CD4-positive, alpha-beta T cell treated with Interleukin-15 for 1 hour (primary cell): Measurements from ENCODE around the gene PANK4.
A peak's percentile ranks its signal among the peaks of the same experiment; 100 is the strongest.

ENCODE experiments used
- DNase-seq: peaks from one replicate; pipeline ENCODE4 v3.0.0-alpha.2; 2020

The PANK4 gene

DNA sequence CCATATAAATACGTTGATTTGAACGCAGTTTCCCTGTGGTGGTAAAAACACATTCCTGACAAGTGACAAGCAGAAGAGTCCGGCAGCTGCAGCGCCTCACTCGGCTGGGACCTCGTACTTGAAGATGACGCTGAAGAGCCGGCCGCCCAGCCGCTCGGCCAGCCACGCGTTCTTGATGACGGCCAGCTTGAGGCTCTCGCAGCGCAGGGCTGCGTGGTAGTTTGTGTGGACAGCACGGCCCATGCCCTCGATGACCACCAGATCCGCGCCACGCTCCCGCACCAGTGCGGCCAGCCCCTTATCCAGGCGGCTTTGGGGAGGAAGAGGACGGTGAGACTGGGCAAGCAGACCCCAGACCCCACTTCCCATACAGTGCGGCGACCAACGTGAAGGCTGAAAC lies 17.6 kb downstream of the PANK4 start:
- DNase-seq: no peak

DNA sequence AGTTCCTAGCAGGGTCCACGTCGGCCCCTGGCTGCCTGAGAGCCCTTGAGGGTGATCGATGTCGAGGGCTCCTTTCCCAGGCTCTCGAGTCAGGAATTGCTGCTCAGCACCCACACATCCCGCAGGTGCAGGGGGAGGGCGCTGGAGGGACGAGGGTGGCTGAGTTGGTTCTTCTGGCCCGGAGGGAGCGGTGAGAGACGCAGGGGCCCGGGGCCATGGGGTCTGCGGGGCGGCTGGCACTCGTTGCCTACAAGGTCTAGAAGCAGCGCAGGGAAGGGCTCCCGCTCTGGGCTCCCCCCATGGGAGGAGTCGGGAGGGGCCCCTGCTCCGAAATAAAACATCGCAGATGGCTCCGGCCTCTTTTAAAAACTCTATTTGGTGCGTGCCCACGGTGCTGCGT lies 18.2 kb downstream of the PANK4 start:
- DNase-seq: no peak

DNA sequence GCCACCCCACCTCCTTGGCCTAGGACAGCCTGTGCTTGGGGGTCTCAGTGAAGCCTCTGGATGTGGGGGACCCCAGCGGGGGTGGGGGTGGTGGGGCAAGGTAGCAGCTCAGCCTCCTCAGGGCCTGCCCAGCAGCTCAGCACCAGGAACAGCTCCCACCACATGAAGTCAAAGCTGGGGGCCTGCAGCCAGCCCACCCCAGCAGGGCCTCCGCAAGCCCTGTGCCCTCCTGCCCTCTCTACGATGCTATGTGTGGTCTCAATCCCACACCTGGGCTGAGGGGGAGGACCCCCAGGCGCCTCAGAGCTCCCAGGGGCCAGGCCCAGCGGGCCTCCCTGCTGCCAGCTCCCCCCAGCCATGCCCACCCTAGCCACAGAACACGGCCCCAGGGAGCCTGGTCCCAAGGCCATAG lies 18.6 kb downstream of the PANK4 start:
- no peak for DNase-seq

DNA sequence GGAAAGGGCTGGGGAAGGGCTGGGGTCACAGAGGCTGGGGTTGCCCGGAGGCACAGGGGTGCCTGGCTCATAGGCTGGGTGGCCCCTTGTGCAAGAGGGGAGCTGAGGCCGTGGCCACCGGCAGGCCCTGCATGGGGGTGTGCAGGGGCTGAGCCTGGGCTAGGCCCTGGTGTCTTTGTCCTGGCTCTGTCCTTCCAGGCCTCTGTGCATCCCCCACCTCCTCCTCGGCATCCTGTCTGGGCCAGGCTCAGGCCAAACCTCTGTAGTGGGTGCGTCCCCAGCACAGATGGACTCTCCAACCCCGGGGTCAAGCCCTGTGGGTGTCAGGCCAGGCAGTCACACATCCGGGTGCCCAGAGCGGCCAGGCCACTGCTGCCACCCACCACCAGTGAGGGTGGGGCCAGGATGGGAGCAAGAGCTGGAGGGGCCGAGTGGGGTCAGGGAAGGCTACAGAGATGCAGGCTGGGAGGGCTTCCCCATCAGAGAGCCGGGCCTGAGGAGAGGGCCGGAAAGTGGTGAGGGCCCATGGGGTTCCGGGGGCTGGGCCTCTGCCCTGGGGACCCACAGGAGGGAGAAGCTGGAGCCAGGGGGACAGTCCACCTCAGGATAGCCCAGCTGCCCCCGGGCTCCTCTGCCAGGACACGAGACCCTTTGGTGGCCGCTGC lies 19.4 kb downstream of the PANK4 start:
- no peak for DNase-seq

DNA sequence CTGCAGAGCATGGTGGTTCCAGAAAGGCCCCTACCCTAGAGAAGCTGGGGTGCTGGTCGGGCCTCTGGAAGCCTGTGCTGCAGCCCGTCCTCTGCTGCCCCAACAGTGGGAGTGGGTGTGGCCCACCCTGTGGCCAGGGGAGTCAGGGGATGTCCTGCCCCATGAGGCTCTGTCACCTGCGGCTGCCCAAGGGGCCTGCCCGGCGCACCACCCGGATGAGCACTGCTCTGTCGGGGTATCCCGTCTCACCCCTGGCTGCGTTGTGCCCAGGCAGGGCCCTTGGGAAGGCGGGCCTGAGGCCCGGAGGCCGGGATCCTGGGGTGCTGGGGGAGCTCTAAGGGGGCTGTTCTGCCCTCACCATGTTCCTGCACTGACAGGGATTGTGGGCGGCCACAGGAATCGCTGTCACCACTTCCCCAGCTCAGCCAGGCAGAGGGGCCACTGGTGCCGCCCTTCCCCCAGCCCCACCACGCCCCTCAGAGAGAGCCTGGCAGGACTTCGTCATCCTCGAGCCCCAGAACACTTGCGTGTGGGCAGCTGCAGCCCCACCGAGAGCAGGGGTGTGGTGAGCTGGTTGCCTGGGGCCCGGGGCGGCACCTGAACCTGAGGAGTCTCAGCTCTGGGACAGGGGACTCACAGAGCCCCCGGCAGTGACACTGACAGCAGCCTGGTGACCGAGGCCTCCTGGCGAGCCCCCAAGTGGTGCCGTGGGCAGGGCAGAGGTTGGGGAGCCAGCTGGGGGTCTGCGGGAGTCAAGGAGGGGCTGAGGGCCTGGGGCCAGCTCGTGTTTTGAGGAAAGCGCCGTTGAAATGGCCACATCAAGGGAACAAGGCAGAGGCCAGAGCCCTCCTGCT lies 20.2 kb downstream of the PANK4 start:
- no peak for DNase-seq

DNA sequence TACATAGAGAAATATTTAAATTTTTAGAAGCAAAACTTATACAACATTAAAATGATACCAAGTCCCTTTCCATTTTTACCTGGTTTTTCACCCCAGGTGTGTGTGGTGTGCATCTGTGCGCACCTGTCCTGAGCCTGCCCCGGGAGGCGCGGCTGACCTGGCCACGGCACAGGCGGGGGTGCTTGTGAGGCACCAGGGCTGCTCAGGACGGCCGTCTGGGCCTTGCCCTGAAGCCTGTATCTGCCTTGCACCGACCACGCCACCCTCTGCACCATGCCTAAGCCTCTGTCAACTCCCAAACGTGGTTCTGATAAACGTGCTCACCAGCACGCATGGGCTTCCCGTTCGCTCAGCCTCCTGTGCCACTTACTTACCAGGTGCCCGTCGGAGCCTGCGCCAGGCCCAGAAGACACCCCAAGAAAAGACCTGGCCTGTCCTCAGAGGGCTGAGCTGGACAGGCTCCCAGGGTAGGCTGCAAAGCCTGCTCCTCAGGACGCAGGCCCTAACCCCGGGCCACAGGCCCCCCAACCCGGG lies 20.9 kb downstream of the PANK4 start:
- DNase-seq: no peak

DNA sequence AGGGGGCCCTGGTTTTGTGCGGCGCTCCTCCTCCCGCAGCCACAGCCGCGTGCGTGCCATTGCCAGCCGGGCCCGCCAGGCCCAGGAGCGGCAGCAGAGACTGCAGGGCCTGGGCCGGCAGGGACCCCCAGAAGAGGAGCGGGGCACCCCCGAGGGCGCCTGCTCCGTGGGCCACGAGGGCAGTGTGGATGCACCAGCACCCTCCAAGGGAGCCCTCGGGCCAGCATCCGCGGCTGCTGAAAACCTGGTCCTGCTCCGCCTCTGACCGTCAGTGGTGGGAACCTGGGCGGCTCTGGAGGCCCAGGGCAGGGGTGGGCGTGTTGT lies 21.5 kb downstream of the PANK4 start:
- DNase-seq: no peak

DNA sequence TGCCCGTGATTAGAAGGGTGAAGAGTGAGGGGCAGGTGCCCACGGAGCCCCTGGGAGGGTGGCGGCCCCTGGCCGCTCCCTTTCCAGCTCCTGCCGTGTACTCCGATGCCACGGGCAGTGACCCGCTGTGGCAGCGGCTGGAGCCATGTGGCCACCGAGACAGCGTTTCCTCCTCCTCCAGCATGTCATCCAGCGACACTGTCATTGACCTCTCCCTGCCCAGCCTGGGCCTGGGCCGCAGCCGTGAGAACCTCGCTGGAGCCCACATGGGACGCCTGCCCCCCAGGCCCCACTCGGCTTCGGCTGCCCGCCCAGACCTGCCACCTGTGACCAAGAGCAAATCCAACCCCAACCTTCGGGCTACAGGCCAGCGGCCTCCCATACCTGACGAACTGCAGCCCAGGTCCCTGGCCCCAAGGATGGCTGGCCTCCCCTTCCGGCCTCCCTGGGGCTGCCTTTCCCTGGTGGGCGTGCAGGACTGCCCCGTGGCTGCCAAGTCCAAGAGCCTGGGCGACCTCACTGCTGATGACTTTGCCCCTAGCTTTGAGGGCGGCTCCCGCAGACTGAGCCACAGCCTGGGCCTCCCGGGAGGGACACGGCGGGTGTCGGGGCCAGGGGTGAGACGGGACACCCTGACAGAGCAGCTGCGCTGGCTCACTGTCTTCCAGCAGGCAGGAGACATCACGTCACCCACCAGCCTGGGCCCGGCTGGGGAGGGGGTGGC lies 22.0 kb downstream of the PANK4 start:
- DNase-seq: no peak

DNA sequence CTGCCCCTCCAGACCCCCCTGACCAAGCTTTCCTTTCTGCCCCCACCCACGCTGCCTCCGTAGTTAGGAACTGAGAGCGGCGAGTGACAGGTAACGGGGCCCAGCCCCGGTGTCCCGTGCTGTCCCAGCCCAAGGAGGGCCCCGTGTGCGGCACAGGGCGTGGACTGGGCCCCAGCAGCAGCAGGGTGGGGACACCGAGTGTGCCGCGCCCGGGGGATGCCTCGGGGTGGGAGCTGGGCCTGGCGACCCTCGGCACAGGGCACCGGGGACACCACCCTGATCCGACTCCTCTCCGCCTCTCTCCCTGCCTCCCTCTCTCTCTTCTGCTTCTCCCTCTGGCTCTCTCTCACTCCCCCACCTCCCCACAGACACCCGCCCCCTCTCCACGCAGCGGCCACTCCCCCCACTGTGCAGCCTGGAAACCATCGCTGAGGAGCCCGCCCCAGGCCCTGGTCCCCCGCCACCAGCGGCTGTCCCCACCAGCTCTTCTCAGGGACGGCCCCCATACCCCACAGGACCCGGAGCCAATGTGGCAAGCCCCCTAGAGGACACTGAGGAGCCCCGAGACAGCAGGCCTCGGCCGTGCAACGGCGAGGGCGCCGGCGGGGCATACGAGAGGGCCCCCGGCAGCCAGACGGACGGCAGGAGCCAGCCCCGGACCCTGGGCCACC lies 22.7 kb downstream of the PANK4 start:
- no peak for DNase-seq

DNA sequence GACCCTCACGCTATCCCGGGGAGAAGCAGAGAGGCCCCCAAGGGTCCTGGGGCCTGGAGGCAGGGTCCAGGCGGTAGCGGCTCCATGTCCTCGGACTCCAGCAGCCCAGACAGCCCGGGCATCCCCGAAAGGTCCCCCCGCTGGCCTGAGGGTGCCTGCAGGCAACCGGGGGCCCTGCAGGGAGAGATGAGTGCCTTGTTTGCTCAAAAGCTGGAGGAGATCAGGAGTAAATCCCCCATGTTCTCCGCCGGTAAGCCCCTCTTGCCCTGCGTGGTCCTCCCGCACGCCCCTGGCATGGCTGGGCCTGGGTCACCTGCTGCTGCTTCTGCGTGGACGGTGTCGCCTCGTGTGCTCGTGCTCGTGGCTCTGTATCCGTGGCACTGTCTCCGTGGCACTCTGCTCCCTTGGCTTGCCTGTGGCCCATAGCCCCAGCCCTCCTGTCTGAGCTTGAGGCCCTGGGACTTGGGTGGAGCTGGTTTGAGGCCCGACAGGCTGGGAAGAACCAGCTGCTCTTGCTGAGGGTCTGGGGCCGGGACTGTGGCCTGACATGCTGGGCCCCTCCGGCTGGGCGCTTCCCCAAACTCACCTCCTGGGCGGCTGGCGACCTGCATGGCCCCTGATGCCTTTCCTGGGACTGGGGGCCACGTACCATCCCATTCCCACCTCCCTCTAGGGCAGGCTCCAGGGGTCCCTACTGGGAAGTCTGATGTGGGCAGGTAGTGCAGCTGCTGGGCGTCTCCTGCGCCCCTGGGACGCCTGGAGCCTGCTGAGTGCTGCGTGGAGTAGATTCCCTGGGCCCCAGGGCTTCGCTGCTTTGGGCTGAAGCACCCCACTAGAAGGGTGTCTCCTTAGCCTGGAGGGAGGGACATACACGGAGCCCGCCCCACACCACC lies 23.5 kb downstream of the PANK4 start:
- no peak for DNase-seq

DNA sequence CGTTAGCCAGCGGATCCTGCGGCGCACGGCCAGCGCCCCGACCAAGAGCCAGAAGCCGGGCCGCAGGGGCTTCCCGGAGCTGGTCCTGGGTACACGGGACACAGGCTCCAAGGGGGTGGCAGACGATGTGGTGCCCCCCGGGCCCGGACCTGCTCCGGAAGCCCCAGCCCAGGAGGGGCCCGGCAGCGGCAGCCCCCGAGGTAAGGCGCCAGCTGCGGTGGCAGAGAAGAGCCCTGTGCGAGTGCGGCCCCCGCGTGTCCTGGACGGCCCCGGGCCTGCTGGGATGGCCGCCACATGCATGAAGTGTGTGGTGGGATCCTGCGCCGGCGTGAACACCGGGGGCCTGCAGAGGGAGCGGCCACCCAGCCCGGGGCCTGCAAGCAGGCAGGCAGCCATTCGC lies 24.2 kb downstream of the PANK4 start:
- no peak for DNase-seq

DNA sequence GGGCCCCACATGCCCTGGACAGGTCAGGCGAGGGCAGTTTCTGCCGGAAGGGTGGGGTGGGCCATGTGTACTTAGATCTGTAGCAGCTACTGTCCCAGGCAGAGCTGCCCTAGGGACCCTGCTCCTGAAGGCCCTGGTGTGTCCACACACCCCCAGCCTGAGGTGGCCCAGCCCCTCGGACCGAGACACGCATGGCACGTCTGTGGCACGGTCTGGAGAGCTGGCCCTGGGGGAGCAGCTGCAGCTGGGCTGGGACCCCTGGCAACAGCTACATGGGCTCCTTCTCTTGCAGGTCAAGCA lies 24.6 kb downstream of the PANK4 start:
- no peak for DNase-seq

DNA sequence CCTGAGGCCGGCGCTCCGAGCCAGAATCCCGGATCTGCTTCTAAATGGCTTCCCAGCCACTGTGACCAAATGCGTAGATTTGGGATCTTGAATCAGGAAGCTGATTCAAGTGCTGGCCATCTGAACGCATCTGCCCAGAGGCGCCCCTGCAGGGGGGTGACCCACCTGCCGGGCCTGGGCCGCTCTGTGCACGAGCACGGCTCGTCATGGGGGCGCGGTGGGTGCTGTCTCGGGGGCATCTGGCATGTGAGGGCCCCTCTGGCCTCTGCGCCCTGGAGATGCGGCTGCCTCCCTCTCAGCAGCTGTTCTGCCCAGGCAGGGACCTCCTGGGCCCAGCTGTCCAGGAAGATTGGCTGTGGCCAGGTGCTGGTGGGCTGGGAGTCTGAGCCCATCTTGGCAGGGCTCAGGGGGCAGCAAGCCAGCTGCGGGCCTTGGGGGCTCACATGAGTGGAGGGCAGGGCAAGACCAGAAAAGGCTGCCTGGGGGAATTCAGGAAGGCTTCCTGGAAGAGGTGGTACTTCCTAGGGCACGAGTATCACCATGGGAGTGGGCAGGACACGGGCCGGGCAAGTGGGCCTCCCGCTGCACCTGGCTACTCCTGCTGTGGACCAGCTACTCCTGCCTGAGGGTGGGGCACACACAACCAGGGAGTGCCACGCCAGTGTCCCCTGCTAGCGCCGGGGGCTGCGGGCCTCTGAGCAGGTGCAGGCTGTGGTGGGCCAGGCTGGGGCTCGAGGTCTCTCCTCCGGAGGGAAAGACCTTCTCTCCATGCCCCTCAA lies 25.2 kb downstream of the PANK4 start:
- no peak for DNase-seq

DNA sequence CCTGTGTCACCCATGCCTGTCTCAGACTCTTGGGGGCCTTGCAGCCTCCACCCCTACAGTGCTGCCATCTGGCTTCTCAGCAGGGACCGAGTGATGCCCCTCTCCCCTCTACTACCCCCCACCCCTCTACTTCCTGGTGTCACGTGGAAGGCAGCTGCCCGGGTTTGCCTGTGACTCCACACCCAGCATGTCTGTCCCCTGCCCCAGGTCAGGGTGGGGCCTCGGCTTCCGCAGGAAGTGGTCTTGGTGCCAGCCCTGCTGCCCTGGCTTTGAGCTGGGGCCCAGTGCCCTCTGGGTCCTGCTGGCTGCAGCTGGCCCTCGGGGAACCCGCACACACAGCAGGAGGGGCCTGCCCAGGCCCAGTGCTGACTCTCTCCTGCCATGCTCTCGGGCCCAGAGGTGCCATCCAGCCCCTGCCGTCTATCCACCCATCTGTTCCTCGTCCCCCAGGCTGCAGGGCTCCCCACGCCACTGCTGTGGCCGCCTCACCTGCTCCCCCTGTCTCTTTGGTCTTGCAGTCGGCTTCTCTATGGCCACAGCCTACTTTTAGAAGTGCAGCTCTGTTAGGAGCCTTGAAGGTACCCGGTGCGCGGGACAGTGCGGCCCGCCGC lies 26.3 kb downstream of the PANK4 start:
- peak; percentile 36 for DNase-seq

DNA sequence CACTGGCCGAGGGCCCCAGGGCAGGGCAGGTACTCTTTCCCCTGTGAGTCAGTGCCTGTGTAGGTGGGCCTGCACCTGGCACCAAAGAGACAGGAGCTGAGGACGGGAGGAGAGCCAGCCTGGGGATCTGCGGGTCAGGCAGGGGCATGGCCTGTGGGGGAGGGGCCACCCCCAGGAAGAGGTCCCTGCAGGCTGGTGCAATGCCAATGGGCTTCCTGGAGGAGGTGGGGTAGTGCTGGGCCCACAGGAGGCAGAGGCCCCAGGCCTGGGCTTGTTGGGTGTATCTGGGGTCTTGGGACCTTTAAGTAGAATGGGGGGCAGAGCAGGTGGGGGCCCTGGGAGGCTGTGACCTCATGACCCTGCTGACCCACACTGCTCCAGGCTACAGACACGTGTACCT lies 27.1 kb downstream of the PANK4 start:
- no peak for DNase-seq

DNA sequence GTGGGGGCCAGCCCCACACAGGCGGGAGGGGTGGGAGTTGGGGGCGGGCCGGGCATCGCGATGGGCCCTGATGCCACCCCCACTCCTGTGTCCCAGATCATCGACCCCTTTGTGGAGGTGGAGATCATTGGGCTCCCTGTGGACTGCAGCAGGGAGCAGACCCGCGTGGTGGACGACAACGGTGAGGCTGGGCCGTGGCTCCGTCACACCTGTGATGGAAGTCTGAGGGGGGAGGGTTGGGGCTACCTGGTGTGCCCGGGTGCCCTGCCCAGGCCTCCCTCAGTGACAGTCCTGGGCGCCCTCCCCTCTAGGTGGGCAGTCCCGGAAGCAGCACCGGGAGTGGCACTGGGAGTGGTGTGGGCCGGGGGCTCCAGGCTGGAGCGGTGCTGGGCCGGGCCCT lies 27.7 kb downstream of the PANK4 start:
- no peak for DNase-seq

DNA sequence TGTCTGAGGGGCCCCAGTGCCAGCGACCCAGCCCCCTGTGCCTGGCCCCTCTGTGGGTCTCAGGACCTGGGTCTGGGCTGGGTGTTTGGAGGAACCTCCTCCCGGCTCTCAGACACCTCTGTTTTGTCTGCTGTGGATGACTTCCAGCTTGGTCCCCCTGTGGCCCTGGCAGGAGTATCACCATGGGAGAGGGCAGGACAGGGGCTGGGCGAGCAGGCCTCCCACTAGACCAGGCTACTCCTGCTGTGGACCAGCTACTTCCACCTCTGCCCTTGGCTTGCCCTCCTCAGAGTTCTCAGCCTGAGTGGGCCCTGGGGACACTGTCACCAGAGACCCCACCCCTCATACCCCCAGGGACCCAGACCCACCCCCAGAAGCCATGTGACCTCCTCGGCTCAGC lies 28.5 kb downstream of the PANK4 start:
- no peak for DNase-seq

DNA sequence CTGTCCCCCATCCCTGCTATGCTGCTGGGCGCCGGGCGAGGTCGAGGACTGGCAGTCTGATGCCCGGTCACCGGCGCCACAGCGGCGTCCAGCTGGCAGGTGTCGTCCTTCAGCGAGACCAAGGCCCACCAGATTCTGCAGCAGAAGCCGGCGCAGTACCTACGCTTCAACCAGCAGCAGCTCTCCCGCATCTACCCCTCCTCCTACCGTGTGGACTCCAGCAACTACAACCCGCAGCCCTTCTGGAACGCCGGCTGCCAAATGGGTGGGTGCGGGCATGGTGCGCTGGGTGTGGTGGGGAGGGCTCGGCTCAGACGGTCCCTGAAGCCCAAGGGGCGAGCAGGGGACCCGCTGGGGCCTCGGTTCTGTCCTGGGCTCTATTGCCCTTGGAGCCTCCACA lies 29.6 kb downstream of the PANK4 start:
- no peak for DNase-seq

DNA sequence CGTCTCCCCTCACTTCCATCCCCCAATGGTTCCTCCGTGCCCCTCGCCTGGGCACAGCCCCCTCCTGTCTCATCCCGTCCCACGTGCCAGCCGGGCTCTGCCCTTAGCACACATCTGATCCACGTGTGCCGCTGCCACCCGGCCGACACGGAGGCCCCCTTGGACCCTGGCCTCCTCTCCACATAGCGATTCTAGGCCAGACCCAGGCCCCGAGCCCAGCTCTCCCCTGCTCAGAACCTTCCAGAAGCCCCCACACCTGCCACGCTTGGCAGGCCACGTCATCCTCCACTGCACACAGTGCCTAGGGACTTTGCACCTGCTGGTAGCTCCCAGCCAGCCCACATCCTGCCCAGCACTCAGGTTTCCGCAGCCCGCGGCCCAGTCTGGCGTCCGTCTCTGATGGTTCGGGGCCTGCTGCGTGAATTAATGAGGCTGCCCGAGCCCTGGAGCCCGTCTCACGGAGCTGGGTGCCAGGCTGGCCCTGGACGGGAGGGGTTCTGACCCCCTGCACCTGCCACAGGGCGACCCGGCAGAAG lies 30.2 kb downstream of the PANK4 start:
- peak; percentile 66 for DNase-seq

DNA sequence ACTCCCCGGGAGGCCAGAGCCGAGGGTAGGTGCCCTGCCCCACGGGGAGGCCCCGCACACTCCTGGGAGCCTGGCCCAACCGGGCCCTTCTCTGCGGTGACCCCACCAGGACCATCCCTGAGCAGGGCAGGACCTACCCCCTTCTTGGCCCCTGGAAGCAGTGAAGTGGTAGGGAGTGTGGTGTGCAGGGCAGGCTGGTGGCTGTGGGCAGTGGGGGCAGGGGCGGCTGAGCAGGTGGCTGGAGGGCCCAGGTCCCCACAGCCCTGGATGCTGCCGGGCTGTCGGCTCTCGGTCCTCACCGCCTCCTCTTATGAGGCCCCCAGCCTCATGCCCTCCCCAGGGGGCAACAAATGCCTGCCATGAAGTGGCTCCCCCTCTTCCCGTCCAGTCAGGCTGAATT lies 30.9 kb downstream of the PANK4 start:
- no peak for DNase-seq

DNA sequence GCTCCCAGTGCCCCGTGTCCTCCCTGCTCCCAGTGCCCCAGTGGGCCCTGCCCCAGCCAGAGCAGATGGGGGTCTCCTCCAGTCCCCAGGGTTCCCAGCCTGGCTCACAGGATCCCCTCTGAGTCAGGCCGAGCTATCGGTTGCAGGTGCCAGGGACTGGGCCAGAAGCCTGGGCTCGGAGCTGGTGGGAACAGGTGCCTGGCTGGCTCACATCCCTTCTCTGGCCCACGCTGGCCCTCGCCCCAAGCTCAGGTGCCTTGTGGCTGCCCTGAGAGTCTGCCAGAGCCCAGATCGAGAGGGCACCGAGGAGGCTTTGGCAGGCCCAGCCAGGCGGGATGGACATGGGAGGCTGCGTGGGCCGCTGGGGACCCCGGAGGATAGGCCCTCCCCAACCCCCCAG lies 31.4 kb downstream of the PANK4 start:
- no peak for DNase-seq
